OCI-LY7 (cell line): ENCODE data around the gene SCT.

ENCODE experiments used
- CTCF ChIP-seq: fragments of 200-600 bp; sonication (generic); conservative IDR thresholded peaks from 2 replicates; pipeline ENCODE4 v1.5.1; 2014; ENCODE audit warnings: mild to moderate bottlenecking, antibody characterized with exemption, low read length, moderate library complexity, mixed read lengths
- EZH2phosphoT487 ChIP-seq: fragments of 200-600 bp; sonication (generic); IDR thresholded peaks from 2 replicates; pipeline ENCODE4 v1.6.1; 2018; ENCODE audit warnings: low read depth, borderline replicate concordance, mild to moderate bottlenecking, mixed run types, antibody characterized with exemption, low read length, moderate library complexity, mixed read lengths

GRCh38 chr11:595400-595799 lies 31.6 kb downstream of the SCT start:
- TF ChIP-seq CTCF (no peak), EZH2phosphoT487 (no peak)
